Keratinocyte (primary cell): ENCODE data around the gene RAVER1.

ENCODE experiments used
- CTCF ChIP-seq, 3 experiments: IDR thresholded peaks in 1 of 3; conservative IDR thresholded peaks in 1 of 3; optimal IDR thresholded peaks in 1 of 3; 2 replicates in 2 of 3; 3 replicates in 1 of 3; pipeline versions ENCODE3 to v1.5.1; 2011; ENCODE audit warnings: low read length in 3 of 3, mild to moderate bottlenecking in 3 of 3, moderate library complexity in 2 of 3, control low read depth in 1 of 3, inconsistent platforms in 1 of 3; ENCODE audit not compliant: insufficient read depth in 2 of 3; ENCODE audit errors: extremely low read depth in 1 of 3
- EZH2 ChIP-seq: IDR thresholded peaks from one replicate; pipeline ENCODE4 v1.6.1; 2012; ENCODE audit warnings: inconsistent platforms, mild to moderate bottlenecking, low read length, moderate library complexity

- TF ChIP-seq CTCF (optimal IDR thresholded peaks at IDR 0.05 in 1 of 3, IDR thresholded peaks at IDR 0.05 in 1 of 3, conservative IDR thresholded peaks at IDR 0.05 in 1 of 3; ENCODE audit: extremely low read depth in 1 of 3, insufficient read depth in 2 of 3, low read length in 3 of 3), result no peak
- no peak for TF ChIP-seq EZH2
Observed at GRCh38 chr19:10356431-10356830, 23.1 kb upstream of the RAVER1 start.
